ENCODE data around the gene ZNF385D. TPM values are rescaled to one million over a fixed set of nuclear protein-coding genes. Genes with fewer than 3 reads are reported as not detected.

ZNF385D gene, protein sequence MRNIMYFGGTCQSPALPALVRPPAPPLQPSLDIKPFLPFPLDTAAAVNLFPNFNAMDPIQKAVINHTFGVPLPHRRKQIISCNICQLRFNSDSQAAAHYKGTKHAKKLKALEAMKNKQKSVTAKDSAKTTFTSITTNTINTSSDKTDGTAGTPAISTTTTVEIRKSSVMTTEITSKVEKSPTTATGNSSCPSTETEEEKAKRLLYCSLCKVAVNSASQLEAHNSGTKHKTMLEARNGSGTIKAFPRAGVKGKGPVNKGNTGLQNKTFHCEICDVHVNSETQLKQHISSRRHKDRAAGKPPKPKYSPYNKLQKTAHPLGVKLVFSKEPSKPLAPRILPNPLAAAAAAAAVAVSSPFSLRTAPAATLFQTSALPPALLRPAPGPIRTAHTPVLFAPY
- total RNA-seq = 0.08 TPM in 1 of 2 replicates, not detected in the other

DNA sequence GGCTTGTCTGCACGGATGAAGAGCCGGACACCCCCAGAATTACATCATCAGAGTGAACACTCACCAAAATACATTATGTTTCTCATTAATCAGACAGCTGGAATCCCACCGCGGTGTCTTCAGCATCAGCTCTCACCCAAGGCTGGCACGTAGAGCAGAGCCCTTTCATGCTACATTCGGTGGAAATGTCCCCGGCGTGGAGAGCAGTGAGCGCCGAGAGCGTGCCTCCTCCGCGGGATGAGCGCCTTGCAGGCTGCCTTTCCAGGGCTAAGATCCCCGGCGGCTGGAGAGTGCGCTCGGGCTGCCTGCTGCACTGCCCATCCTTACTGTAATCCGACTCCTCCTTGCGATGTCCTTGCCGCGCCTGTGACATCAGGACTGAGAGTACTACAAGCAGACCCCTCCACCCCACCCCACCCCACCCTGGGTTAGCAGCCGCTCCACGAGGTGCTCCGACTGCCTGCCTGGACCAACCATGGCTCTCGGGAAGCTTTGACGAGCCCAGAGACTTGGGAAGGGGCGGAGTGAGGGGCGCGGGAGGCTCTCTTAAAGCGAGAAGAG, at the start of gene ZNF385D:
Gene ZNF385D (minus strand): TSS at position 380 of the 561 bp plus-strand sequence. CDS start 294 bp downstream, at position 86.

